Stimulated activated CD8-positive, alpha-beta memory T cell treated with anti-CD3 and anti-CD28 coated beads, Interleukin-2, amount 100 ng/mL, for 1 hour (primary cell): ENCODE data around the gene IL33.

Experiments used
- DNase-seq, 2 donors: peaks; one replicate each; pipeline ENCODE4 v3.0.0-alpha.2; 2020; ENCODE audit warnings: low read depth in 2 of 2

Gene IL33

DNA sequence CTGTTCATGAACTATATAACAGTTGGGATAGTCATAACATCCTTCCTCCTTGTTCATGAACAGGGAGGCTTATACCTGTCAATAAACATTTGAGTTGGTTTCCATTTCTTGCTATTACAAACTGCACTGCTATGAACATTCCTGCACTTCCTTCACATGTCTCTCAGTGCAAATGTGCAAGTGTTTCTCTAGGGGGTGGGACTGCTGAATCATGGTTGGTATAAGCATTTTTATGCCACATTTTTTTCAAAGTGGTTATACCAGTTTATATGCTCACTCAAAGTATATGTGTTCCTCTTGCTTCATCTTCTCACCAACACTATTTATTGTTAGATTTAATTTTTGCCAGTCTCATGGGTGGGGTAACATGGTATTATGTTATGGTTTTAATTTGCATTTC, 86.8 kb downstream of the IL33 start:
- DNase-seq: no peak

DNA sequence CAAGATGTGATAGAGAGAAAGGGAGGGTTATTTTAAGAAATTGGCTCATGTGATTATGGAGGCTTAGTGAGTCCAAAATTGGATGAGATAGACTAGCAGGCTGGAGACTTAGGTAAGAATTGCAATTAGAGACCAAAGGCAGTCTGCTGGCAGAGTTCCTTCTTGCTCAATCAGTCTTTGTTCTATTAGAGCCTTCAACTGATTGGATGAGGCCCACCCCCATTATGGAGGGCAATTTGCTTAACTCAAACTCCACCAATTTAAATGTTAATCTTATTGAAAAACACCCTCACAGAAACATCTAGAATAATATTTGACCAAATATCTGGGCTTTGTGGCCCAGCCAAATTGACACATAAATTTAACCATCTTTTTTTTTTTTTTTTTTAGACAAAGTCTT, 88.6 kb downstream of the IL33 start:
- no peak for DNase-seq

DNA sequence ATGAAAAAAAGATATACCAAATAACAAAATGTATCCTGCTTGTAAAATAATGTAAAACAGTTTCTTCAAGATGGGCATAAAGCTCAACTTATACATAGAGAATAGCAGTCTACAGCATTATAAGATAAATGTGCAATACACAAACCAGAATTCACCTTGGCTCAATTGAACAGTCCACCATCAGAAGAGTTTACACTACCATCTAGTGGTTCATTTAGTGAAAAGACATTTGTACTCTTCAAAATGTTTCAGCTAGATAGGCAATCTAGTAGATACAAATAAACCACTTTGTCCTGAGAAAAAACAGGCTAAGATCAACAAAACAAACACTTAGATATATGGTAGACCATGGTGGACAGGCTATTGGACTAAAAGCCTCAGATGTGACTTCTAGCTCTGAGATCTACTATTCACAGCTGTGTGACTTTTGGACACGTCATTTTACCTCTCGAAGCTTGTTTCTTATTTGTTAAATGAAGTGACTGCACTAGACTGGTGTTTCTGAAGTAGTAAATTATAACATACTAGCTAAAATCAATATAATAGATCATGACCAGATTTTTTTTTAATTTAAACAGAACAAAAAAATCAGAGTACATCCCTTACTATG, 90.5 kb downstream of the IL33 start:
- DNase-seq: no peak
